SW 1271 (cell line): ENCODE data around the gene KCNQ1OT1.

ENCODE experiments used
- DNase-seq, 2 experiments: peaks; one replicate each; lab custom pipeline; 2025; lab: John Stamatoyannopoulos, UW

KCNQ1OT1 gene

DNA sequence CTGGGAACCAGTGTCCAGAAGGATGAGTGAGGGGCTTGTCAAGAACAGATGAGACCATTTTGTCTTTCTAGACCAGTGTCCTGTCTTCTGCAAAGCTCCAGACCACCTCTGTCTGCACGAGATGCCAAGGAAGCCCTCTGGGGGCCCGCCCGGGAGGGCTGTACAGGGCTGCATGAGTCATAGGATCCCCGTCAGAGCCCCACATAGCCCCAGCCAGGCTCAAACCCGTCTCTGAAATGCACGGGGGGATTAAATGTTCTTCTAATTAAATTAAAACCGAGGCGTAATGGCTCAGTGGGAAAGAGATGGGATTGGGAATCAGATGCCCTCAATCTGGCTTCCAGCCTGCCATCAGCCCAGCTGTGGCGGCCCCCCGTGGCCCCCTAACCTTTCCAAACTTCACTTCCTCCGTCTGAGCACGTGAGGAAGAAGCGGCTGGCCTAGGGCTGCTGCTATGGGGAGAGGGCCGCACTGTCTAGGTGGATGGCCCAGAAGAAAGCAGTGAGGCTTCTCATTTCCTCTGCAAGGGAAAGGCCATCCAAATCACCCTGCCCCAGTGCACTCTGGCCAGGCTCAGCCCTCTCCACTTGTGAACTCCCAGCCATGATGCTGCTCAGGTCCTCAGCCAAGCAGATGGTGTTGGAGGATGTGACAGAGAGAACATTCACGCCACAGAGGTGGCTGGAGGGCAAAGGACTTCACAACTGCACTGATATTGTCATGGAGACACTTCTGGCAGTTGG lies 32.8 kb downstream of the KCNQ1OT1 start:
- no peak for DNase-seq

DNA sequence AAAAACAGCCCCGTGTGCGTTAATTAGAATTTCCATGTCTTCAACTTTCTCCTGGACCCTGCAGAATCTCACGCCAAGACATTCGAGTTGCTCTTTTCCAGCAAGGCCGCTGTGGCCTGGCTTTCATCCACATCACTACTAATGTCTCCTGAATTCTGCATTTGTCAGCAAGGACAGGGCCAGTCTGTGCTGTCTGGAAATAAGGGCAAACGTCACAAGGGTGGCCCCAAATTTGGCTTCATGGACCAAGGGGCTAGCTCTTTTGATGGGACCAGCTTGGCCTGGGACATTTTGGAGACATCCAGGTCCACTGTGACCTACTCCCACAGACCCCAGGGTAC lies 33.4 kb downstream of the KCNQ1OT1 start:
- DNase-seq = no peak

- DNase-seq = no peak
These were observed 34.0 kb downstream of the KCNQ1OT1 start for GRCh38 chr11:2665526-2666400.

DNA sequence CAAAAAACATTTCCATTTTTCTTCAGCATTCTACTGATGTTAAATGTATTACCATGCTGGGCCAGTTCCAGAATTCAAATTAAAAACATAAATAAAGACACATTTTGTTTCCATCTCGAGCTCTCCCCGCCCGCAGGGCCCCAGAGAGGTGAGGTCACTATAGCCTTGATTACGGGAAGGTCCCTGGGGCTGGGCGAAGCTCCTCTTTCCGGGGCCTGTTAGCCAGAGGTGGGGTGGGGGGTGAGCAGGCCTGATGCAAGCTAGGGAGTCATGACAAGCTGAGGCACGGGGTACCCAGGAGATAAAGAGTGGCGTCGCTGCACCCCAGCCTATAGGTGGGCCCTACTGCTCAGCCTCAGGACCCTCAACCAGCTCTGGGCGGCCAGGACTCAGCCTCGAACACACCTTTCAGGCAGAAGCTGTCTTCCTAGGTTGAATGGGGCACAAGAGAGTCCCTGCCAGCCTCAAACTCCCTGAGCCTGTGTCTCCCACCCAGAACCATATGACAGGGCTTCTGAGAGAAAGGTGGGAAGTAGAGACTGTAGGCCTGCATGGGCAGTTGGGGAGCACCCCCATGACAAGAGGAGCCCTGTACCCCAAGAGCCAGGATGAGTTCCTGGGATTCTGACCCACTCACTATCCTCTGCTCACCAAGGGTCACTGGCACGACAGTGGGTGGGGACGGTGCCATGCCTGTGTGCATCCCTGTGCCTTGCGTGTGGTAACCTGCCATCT lies 34.8 kb downstream of the KCNQ1OT1 start:
- DNase-seq = no peak

DNA sequence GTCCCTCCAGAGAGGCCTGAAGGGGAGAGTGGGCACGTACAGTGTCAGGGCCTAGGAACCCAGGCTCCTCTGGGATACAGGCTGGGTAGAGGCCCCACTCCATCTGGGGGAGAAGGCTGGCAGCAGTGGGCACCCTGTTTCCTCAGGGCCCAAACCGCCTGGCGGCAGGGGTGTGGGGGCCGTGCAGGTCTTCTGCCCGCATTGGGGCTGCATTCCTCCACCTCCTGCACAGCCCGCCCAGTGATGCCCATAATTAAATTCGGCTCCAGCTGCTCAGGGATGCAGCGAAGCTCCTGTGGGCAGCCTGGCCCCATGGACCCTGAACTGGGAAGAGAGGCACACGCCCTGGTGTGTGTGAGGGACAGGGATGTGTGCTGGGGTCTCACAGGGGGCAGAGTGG lies 35.4 kb downstream of the KCNQ1OT1 start:
- no peak for DNase-seq

- no peak for DNase-seq
These were observed 35.9 kb downstream of the KCNQ1OT1 start for GRCh38 chr11:2663915-2664314.

DNA sequence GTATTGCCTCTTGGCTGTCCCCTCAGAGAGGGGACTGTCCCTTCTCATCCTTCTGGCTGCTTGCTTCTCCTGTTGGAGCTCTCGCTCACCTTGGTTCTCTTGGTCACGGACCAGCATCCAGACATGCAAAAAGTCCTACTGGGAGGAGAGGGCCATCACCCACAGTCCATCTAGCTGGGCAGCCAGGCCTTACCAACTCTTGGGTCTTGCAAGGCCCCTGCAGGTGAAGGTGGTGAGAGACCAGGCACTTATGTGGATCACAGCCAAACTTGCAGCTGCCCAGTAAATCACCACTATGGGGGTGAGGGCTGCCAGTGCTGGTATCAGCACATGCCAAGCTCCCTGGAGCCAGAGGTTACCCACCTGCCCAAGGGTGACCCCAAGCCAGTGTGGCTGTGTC lies 36.3 kb downstream of the KCNQ1OT1 start:
- no peak for DNase-seq

GRCh38 chr11:2662430-2663299 lies 37.1 kb downstream of the KCNQ1OT1 start:
- no peak for DNase-seq

GRCh38 chr11:2662024-2662312 lies 37.8 kb downstream of the KCNQ1OT1 start:
- DNase-seq = no peak

- no peak for DNase-seq
These were observed 38.4 kb downstream of the KCNQ1OT1 start for GRCh38 chr11:2661173-2662023.

- no peak for DNase-seq
These were observed 39.3 kb downstream of the KCNQ1OT1 start for GRCh38 chr11:2660357-2660939.

- no peak for DNase-seq
These were observed 42.0 kb downstream of the KCNQ1OT1 start for GRCh38 chr11:2657697-2658284.

- DNase-seq = no peak
These were observed 42.9 kb downstream of the KCNQ1OT1 start for GRCh38 chr11:2656859-2657258.

DNA sequence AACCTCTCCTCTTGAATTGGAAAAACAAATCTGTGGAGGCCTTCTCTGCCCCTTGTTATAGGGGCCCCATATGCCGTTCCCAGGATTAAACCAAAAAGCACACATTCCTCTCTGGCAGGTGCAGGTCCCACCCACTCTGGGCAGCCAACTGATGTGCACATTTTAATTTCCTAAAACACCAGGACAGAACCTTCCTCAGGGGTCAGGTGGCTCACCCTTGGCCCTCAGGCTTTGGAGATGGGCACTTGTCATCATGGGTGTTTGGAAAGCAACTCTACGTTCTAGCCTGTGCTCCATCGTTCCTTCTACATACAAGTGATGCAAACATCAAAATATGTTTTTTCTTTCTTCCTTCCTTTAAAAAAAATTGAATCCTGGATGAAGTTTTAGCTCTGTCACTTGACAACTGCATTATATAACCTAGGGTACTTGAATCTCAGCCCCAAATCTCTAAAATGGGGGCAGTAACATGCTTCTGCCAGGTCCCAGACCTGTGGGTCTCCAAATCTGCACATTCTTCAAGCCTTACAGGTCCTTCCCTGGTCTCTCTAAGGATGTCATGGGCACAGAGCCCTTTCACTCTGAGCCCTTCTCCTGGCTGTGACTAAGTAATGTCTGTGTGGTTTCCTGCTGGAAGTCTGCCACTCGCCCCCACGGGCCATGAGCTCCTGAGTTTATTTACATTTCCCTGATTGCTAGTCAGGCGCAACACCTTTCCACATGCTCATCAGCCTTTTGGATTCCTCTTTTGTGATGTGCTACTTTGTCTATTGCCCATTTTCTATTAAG lies 43.8 kb downstream of the KCNQ1OT1 start:
- DNase-seq = no peak

DNA sequence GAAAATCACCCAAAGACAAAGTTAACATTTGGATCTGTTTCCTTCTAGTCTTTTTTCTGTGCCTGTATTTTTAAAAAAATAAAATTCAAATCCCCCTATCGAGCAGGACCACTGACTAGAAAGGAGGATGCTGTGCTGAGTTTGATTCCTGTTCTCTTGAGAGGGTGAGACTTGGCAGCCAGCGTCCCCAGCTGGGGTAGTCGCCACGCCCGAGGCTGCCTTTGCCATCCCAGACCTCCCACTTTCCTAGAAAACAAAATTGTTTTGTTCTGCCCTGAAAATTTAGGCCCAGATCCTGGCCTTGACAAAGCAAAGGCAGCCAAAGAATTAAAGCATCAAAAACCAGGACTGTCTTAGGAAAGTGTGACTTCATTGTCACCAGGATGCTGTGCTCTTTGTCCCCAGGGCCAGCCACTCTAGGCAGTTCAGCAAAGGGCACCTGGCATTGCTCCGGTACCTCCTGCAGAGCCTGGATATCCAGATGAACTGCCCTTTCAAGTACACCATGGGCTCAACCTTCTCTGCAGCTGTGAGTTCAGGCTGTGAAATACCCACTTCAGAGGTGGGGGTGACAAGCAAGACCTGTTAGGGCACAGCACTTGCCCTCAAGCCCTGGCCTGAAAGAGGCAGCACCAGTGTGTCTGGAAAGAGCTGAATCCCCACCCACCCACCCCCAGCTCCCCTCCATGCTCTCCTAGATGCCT lies 44.6 kb downstream of the KCNQ1OT1 start:
- no peak for DNase-seq

DNA sequence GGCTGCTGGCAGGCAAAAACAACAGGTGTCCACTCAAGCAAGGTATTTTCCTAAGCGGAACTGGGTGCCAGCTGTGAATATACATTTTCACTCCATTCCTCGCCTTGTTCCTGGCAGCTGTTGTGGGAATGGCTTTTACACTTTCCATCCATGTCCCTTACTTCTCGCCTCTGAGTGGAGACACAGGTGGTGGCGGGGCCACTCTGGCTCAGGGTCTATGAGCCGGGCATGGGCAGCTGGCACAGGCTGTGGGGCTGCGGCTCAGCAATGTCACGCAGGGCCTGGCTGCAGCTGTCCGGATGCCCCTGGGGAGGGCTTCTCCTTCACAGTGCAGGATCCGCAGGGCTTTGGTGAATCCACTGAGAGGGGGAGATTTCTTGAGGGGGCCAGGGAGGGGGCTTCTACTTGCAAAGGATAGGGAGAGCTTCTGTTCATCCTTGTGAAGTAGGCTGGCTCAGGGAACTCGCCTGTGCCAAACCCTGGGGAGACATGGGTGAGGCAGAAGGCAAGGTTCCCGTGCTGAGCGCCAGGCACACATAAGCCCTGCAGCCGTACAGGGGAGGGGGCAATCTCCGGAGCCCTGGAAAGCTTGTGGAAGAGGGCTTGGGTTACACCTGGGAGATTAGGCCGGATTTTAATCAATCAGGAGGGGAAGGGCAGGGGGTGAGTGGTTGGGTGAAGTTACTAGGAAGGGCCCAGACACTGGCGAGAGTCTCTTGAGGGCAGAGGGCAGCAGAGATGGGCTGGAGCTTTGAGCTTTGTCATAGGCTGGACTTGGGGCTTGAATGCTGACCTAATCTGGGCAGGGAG lies 45.7 kb downstream of the KCNQ1OT1 start:
- no peak for DNase-seq

- no peak for DNase-seq
These were observed 46.6 kb downstream of the KCNQ1OT1 start for GRCh38 chr11:2653198-2653551.
